Activated CD8-positive, alpha-beta memory T cell treated with anti-CD3 and anti-CD28 coated beads, Interleukin-2, amount 50 U/mL, for 4 hours (primary cell): ENCODE data around the gene PRPF38A.
"Not testable (repeated sequence)": the region's sequence is repeated elsewhere in the genome, so short reads cannot be mapped to it uniquely, and the experiment has no call there.

Experiments
- DNase-seq: peaks from one replicate; pipeline ENCODE4 v3.0.0-alpha.2; 2020

The PRPF38A gene, protein sequence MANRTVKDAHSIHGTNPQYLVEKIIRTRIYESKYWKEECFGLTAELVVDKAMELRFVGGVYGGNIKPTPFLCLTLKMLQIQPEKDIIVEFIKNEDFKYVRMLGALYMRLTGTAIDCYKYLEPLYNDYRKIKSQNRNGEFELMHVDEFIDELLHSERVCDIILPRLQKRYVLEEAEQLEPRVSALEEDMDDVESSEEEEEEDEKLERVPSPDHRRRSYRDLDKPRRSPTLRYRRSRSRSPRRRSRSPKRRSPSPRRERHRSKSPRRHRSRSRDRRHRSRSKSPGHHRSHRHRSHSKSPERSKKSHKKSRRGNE

GRCh38 chr1:52404116-52404974 is at the start of gene PRPF38A, which contains the start of gene ORC1:
Gene PRPF38A (plus strand): TSS chr1:52404602. CDS start chr1:52404750, 148 bp downstream.
Gene ORC1 (minus strand): TSS chr1:52404423. CDS start chr1:52402223, 2,200 bp downstream.
- peak; percentile 97 for DNase-seq

DNA sequence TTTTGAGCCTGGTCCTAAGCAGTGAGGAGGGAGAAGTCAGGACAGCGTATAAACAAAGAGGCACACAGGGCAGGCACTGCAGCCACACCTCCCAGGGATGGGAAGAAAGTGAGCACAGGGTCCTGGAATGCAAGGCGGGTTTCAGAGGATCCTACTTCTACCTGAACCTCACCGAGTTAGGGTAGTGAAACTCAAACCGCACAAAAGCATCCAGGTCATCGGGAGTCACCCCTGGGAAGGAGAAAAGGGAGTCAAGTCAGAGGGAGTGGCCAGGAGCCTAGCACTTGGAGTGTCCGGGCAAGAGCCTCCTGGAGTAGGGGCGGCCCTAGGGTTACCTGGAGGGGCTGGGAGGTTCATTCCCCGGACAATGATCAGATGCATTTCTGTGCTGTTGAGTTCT is 49.0 kb upstream of the PRPF38A start:
- DNase-seq: no peak

- no peak for DNase-seq
Observed at GRCh38 chr1:52355847-52356505, 48.4 kb upstream of the PRPF38A start.

GRCh38 chr1:52356818-52357355 is 47.5 kb upstream of the PRPF38A start:
- DNase-seq: no peak

DNA sequence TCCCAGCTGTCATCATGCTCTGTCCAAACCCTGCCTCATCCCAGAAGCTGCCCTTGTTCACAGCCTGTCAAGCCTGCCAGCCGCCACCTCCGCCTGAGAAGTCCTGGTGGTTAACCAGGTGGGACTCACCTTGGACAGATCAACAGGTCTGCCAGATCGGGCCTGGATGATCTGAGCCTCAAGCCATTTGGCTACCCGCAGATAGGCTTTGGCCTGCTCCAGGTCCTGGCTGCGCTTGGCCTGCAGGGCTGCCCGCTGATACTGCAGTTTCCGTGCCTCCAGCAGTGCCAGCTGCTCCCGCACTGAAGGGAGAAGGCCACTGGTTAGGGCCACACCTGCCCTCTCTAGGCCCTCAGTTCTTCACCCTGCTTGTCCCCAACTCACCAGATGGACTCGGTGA is 47.0 kb upstream of the PRPF38A start:
- DNase-seq: no peak

- DNase-seq: no peak
Observed at GRCh38 chr1:52358851-52359497, 45.4 kb upstream of the PRPF38A start.

GRCh38 chr1:52359676-52360594 is 44.5 kb upstream of the PRPF38A start:
- DNase-seq: no peak

GRCh38 chr1:52360595-52360968 is 43.8 kb upstream of the PRPF38A start:
- DNase-seq: no peak

- no peak for DNase-seq
Observed at GRCh38 chr1:52364235-52364839, 40.1 kb upstream of the PRPF38A start.

GRCh38 chr1:52365071-52365745 is 39.2 kb upstream of the PRPF38A start:
- DNase-seq: no peak

DNA sequence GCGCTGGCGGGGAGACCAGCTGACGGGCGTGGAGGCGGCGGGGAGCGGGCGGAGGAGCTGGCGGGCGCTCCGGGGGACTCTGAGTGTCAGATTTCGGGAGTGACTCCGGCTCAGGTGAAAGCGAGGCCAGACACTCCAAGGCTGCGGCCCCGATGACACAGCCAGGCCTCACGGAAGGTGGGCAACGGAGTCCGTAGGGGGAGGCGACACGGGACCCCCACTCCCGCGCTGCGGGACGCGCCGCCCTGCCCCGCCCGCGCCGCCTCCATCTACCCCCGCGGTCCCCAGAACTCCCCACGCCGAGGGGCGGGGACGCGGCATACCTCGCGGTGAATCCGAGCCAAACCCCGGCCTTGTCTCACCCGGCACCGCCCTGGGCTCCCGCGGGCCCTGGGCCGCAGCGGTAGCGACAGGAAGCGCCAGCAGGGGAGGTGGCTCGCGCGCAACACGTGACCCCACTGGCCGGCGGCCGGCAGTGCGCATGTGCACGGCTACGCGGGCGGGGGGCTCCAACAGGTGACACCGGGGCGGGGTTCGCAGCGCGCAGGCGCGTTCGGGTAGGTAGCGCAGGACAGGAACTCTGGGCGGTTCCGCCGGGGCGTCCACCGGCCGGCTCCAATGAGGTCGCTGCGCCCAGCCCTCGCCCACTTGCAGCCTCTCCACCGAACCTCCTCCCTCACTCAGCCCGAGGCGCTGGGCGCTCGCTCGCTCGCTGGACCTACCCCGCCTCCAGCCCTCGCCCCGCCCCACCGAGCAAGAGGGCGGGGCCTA is 38.5 kb upstream of the PRPF38A start, which contains the start of gene CC2D1B:
Gene CC2D1B, minus strand, starts transcription at position 460 of the 771 bp plus-strand sequence. CDS start 1,585 bp downstream, outside the sequence.
- peak; percentile 99 for DNase-seq

- no peak for DNase-seq
Observed at GRCh38 chr1:52366517-52366827, 37.9 kb upstream of the PRPF38A start.

DNA sequence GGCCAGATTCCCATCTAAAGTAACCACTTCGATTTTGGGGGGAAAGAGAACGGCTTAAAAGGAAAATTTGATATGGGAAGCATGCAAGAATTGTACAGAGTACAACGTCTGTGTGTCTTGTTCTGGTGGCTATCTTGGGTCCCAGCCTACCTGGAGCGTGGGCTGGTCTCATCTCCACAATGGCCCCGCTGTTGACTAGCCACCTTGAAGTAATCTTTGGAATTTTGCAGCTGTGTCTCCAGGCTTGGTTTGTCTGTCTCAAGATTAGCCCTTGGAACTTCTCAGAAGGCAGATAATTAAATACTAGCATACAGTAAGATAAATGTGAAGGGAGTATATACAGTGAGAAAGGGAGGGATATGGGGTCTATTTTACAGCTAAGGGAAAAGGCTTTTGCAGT is 37.1 kb upstream of the PRPF38A start:
- no peak for DNase-seq

DNA sequence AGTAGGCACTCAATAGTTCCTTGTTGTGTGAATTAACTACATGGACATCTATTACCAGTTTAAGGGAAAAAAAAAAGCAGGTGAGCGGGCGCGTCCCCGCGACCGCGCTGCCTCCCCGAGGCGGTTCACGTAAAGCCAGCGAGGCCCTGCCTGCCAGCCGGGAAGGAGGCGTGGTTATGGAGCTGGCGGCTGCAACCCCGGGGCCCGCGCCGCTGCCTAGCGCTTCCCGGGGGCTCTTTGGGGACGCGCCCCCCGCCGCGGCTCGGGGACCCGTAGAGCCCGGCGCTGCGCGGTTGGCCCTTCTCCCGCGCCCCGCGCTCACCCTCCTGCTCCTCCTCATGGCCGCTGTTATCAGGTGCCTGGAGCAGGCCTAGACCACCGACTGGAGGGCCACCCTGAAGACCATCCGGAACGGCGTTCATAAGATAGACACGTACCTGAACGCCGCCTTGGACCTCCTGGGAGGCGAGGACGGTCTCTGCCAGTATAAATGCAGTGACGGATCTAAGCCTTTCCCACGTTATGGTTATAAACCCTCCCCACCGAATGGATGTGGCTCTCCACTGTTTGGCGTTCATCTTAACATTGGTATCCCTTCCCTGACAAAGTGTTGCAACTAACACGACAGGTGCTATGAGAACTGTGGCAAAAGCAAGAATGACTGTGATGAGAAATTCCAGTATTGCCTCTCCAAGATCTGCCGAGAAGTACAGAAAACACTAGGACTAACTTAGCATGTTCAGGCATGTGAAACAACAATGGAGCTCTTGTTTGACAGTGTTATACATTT is 35.8 kb upstream of the PRPF38A start:
- peak; percentile 57 for DNase-seq

DNA sequence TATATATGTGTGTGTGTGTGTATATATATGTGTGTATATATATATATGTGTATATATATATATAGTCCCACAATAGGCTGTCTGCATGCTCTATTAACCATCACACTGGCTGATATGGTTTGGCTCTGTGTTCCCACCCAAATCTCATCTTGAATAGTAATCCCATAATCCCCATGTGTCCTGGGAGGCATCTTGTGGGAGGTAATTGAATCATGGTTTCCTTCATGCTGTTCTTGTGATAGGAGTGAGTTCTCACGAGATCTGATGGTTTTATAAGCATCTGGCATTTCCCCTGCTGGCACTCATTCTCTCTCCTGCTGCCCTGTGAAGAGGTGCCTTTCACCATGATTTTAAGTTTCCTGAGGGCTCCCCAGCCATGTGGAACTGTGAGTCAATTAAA is 34.6 kb upstream of the PRPF38A start:
- not testable (repeated sequence) for DNase-seq

DNA sequence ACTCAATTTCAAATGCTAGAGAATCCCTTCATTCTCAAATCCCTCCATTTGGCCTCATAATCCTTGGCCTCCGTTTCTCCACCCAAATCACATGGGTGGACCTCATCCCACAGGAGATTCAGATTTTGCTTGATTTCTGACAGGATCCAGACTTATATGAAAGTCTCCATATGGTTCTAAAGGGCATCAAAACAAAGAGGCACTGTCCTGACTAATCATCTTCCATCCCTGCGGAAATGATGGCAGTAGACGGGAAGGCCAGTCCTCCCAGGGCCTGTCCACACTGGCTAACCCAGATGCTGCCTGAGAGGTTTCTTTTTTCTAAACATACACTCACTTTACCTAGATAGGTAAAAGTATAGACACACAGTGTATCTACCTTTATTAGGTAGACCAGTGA is 19.0 kb upstream of the PRPF38A start:
- no peak for DNase-seq

DNA sequence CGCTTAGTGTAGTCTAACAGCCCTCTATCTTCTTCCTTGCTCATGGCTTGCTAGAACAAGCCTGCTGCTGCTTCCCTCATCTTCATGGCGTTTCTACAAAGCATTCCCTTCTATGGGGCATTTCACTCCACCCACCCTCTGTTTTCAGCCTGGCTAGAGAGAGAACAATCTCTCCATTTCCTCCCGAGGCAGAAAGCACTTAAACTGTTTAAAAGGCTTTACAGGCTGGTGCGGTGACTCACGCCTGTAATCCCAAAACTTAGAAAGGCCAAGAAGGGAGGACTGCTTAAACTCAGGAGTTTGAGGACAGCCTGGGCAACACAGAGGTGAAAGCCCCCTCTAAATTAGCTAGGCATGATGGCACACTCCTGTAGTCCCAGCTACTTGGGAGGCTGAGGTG is 17.9 kb upstream of the PRPF38A start:
- no peak for DNase-seq

- DNase-seq: no peak
Observed at GRCh38 chr1:52393174-52393573, 11.2 kb upstream of the PRPF38A start.

- no peak for DNase-seq
Observed at GRCh38 chr1:52399629-52400028, 4.8 kb upstream of the PRPF38A start.
